Naive thymus-derived CD8-positive, alpha-beta T cell (primary cell): ENCODE measurements around the gene ZNF670. TPM values are rescaled to one million over a fixed set of nuclear protein-coding genes. Genes with fewer than 3 reads are reported as not detected.

Experiments
- polyA plus RNA-seq, 3 donors: library from polyadenylated mRNA; unstranded; fragments of 300-500 nt; fragmentation: Illumina TruSeq; gene quantifications; one replicate each; pipeline ENCODE4 v1.2.3, GENCODE V29; 2021
- total RNA-seq, 8 experiments: library from RNA in 2 of 8; stranded (reverse) in 2 of 8; gene quantifications; one replicate each; pipeline ENCODE4 v1.2.3 and lab custom pipeline; 2021 to 2026

ZNF670 gene
- total and polyA plus RNA-seq, 5 experiments from 2014 or later: 0.42 to 2.5 (median 1.4) TPM

Other genes starting within 250 kb of the ZNF670 start
- gene AHCTF1, start 146.9 kb downstream of the ZNF670 start, total RNA-seq: 10 to 100 TPM; 67.4 to 69.5 TPM
- gene AHCTF1, start 146.9 kb downstream of the ZNF670 start, polyA plus RNA-seq: 10 to 100 TPM; 12.4 to 20.2 (median 14.3) TPM
- gene ZNF695, start 70.8 kb downstream of the ZNF670 start, total RNA-seq: not detected
- gene ZNF695, start 70.8 kb downstream of the ZNF670 start, polyA plus RNA-seq: not detected
- 10 to 100 TPM; 18.3 to 24.4 TPM for gene ZNF669, start 25.5 kb upstream of the ZNF670 start, total RNA-seq
- 10 to 100 TPM; 10.9 to 29.7 (median 18.2) TPM for gene ZNF669, start 25.5 kb upstream of the ZNF670 start, polyA plus RNA-seq
- 10 to 100 TPM; 28.1 to 30.8 TPM for gene ZNF124, start 93.2 kb upstream of the ZNF670 start, total RNA-seq
- gene ZNF124, start 93.2 kb upstream of the ZNF670 start, polyA plus RNA-seq: 1 to 10 TPM; 3.7 to 6.5 (median 6.1) TPM
- not detected for gene VN1R5, start 177.3 kb upstream of the ZNF670 start, total RNA-seq
- not detected for gene VN1R5, start 177.3 kb upstream of the ZNF670 start, polyA plus RNA-seq